GM18861 (cell line): ENCODE data around the gene NAA80.
A peak's percentile ranks its signal among the peaks of the same experiment; 100 is the strongest.
"Not testable (repeated sequence)": the region's sequence is repeated elsewhere in the genome, so short reads cannot be mapped to it uniquely, and the experiment has no call there.

Experiments
- ATAC-seq: cut with Tn5 transposase; IDR thresholded peaks from one replicate; pipeline ENCODE4 v1.9.1; 2021; ENCODE audit not compliant: unreplicated experiment

NAA80 gene

GRCh38 chr3:50271314-50271936, 27.8 kb downstream of the NAA80 start:
- ATAC-seq, result no peak

GRCh38 chr3:50270422-50271224, 28.6 kb downstream of the NAA80 start:
- ATAC-seq, result no peak

DNA sequence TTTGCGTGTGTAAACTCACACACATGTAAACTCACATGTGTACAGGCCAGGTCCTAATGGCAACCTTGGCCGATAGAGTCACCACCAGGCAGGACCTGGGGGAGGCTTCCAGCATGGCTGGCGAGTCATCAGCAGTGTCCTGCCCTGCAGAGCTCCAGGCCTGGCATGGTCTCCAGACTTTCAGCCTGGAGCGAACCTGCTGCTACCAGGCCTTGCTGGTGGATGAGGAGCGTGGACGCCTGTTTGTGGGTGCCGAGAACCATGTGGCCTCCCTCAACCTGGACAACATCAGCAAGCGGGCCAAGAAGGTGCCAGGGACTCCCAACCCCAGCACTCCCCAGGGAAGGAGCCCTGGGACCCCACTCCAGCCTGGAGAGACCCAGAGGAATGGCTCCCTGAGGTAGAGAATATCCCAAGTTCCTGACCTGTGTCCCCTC, 29.2 kb downstream of the NAA80 start:
- no peak for ATAC-seq

GRCh38 chr3:50269460-50269859, 29.7 kb downstream of the NAA80 start:
- ATAC-seq, result no peak

- ATAC-seq, result no peak
These were observed 30.3 kb downstream of the NAA80 start, which contains the start of gene SEMA3B for GRCh38 chr3:50268703-50269451. TSS of gene SEMA3B (plus strand) at chr3:50269147. CDS start at chr3:50269241, 94 bp downstream.

- no peak for ATAC-seq
These were observed 30.9 kb downstream of the NAA80 start for GRCh38 chr3:50268276-50268675.

GRCh38 chr3:50267280-50267913, 31.8 kb downstream of the NAA80 start:
- no peak for ATAC-seq

GRCh38 chr3:50266836-50267235, 32.4 kb downstream of the NAA80 start:
- ATAC-seq, result no peak

- ATAC-seq, result no peak
These were observed 33.2 kb downstream of the NAA80 start for GRCh38 chr3:50266017-50266416.

GRCh38 chr3:50265571-50265970, 33.6 kb downstream of the NAA80 start:
- ATAC-seq, result no peak

DNA sequence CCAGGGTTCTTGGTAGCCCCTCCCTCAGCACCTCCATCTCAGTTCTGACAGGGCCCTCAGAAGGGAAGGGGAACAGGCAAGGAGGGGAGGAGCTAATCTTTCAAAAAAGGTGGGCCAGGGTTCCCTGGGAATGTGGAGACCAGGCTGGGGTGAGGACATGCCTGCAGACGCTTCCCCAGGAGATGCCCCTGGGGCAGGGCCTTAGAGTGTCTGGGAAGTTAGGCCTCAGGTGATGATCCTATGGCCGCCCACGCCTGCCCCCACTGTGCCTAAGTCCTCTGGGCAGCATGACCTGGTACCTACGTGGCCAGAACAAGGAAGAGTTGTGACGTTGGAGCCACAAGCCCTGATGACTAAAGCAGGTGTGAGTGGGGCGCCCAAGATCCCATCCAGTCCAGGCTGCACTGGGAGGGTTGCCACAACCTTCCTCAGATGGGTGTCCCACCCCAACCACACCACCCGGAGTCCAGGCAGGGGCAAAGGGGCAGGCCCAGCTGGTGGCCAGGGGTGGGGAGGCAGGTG, 34.2 kb downstream of the NAA80 start:
- no peak for ATAC-seq

DNA sequence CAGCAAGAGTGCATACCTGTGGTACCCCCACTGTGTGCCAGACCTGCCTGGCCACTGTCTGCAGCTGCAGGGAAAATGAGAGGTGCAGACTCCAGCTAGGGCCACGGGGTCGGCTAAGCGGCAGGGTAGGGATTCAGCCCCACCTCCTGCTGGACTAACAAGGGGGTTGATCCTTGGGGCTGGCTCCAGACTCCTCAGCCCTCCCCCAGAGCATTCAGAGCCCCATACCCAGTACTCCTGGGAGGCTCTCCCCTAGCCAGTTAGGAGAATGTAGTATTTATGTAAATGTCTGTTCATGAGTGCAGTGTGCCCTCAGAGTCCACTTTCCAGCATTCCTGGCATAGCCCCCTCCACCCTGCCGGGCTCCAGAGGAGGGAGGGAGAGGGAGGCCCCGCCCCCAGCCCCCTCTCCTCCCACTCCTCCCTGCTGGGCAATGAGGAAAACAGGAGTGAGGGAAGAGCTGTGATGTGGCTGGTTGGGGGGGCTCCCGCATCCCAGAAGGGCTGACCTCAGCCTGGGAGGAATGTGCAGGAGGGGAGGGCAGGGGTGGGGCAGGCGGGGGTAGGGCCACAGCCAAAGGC, 34.7 kb downstream of the NAA80 start:
- no peak for ATAC-seq

- ATAC-seq, result no peak
These were observed 35.5 kb downstream of the NAA80 start for GRCh38 chr3:50263478-50264382.

DNA sequence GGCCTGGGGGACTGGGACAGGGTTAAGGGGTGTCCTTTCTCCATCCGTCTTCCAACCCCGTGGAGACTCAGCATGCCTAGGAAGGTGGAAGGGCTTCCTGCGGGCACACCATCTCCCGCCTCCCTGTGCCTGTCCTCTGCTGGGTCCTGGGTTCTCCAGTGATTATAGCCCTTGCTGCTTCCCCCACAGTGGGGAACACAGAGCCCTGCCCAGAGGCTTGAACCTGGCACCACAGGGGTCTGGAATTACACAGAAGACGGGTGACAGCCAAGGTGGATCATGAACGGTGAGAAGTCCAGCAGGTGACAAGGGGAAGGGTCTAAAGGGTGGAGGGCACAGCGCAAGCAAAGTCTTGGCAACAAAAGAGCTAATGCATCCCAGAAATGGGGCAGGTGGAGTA, 36.4 kb downstream of the NAA80 start:
- ATAC-seq, result no peak

DNA sequence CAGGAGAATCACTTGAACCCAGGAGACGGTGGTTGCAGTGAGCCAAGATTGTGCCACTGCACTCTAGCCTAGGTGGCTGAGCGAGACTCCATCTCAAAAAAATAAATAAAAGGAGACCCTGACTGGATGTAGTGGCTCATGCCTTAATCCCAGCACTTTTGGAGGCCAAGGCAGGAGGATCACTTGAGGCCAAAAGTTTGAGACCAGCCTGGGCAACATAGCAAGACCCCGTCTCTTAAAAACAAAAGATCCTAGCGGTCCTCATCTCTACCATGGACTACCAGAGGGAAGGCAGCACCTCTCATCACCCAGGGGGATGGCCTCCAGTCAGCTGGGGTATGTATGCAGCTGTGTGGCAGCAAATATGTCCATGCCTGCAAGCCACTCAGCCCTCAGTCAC, 37.0 kb downstream of the NAA80 start:
- ATAC-seq, result not testable (repeated sequence)

GRCh38 chr3:50261505-50261904, 37.7 kb downstream of the NAA80 start:
- ATAC-seq, result no peak

GRCh38 chr3:50260942-50261441, 38.2 kb downstream of the NAA80 start:
- no peak for ATAC-seq

DNA sequence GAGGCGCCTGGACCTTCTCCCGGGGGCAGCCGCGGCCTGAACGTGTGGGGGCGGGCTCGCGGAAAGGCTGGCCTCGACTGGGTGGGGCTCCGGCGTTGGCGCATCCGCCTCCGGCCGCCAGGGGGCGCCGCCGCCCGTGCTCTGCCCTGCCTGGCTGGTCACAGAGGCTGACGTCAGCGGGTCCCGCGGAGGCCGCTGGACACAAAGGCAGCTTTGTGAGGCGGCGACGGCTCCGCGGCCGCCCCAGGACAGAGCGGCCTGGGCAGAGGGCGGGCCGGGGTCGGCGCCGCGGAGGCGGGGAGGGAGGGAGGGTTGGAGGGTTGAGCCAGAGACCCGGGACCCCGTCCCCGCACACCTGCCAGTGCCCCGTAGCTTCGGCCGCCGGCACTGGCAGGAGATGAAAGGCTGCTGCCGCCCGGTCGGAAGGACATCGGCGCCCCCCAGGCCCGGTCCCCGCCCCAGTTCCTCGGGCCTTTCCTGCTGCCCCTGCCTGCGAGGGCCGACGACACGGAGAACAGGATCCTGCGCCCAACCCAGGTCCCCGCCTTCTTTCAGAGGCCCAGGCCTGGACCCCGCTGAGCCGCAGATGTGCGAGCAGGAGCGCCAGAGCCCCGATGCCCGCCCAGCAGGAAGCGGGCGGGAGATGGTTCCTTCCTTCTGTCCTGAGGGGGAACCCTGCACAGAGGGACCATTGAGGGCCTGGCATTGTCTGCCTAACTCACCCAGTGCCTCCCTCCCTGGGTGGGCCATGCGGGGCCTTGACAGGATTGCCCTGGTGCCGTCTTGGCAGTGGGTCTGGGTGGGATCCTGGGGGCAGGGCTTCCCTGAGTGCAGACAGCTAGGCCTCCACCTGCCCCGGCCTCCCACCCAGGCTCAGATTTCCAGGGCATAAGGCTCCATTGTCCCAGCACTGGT, 38.9 kb downstream of the NAA80 start:
- peak; percentile 82 for ATAC-seq
